Gastrocnemius medialis (tissue), 4 donors: Measurements from ENCODE around the gene MYZAP.

Experiments
- CTCF ChIP-seq, 5 experiments: fragments of 450-650 bp in 3 of 5; fragments of 200-600 bp in 2 of 5; sonication (generic) in 2 of 5; IDR thresholded peaks in 4 of 5; conservative IDR thresholded peaks in 1 of 5; 1 replicate in 4 of 5; 2 replicates in 1 of 5; pipeline ENCODE4 v1.5.1; 2016 to 2019; ENCODE audit warnings: antibody characterized with exemption in 5 of 5, mild to moderate bottlenecking in 3 of 5, moderate library complexity in 3 of 5
- POLR2A ChIP-seq, 2 donors: fragments of 450-650 bp; IDR thresholded peaks; one replicate each; pipeline ENCODE4 v1.6.1; 2017; ENCODE audit warnings: antibody characterized with exemption in 2 of 2, mild to moderate bottlenecking in 2 of 2, moderate library complexity in 2 of 2

- no peak for TF ChIP-seq POLR2A (IDR thresholded peaks at IDR 0.05)
- TF ChIP-seq CTCF (IDR thresholded peaks at IDR 0.05 in 4 of 5, conservative IDR thresholded peaks at IDR 0.05 in 1 of 5), result no peak
These were observed 49.2 kb upstream of the MYZAP start for GRCh38 chr15:57542505-57542817.
